Upper lobe of left lung (tissue), 6 donors: ENCODE results near the gene SLC35B4. TPM values are rescaled to one million over a fixed set of nuclear protein-coding genes. Genes with fewer than 3 reads are reported as not detected.

ENCODE experiments used
- ATAC-seq, 2 donors: fragments of 200-7000 bp; cut with Tn5 transposase; one replicate each; pipeline ENCODE4 v1.9.1; 2022; ENCODE audit warnings: mild to moderate bottlenecking in 2 of 2, moderate library complexity in 2 of 2; ENCODE audit not compliant: low FRiP score in 2 of 2
- DNase-seq, 2 donors: peaks; one replicate each; pipeline ENCODE4 v3.0.0-alpha.2; 2019 to 2020
- H3K27ac ChIP-seq, 4 donors: fragments of 200-600 bp; sonication (generic); one replicate each; pipeline ENCODE4 v1.5.1; 2016 to 2019
- H3K27me3 ChIP-seq, 4 donors: fragments of 200-600 bp; sonication (generic); one replicate each; pipeline ENCODE4 v1.5.1; 2017 to 2019
- H3K36me3 ChIP-seq, 4 donors: fragments of 200-600 bp; sonication (generic); one replicate each; pipeline ENCODE4 v1.5.1; 2016 to 2019
- H3K4me1 ChIP-seq, 4 donors: fragments of 200-600 bp; sonication (generic); one replicate each; pipeline ENCODE4 v1.5.1; 2018 to 2019
- H3K4me3 ChIP-seq, 4 donors: fragments of 200-600 bp; sonication (generic); one replicate each; pipeline ENCODE4 v1.5.1; 2017 to 2019; ENCODE audit warnings: mild to moderate bottlenecking in 2 of 4, moderate library complexity in 1 of 4
- H3K9me3 ChIP-seq, 4 donors: fragments of 200-600 bp; sonication (generic); one replicate each; pipeline ENCODE4 v1.5.1; 2018 to 2019
- CTCF ChIP-seq, 6 experiments: fragments of 450-650 bp in 4 of 6; fragments of 200-600 bp in 2 of 6; sonication (generic) in 2 of 6; IDR thresholded peaks; one replicate each; pipeline ENCODE4 v1.5.1; 2016 to 2019; ENCODE audit warnings: antibody characterized with exemption in 6 of 6
- EP300 ChIP-seq, 4 donors: sonication (generic); formaldehyde crosslinking; IDR thresholded peaks; one replicate each; pipeline ENCODE4 v1.5.1; 2017; ENCODE audit warnings: antibody characterized with exemption in 4 of 4, control low read depth in 2 of 4
- POLR2A ChIP-seq, 4 donors: fragments of 450-650 bp; IDR thresholded peaks; one replicate each; pipeline ENCODE4 v1.5.1; 2016 to 2017; ENCODE audit warnings: antibody characterized with exemption in 4 of 4, mild to moderate bottlenecking in 2 of 4
- POLR2AphosphoS5 ChIP-seq, 2 donors: sonication (generic); formaldehyde crosslinking; IDR thresholded peaks; one replicate each; pipeline ENCODE4 v1.5.1; 2017; ENCODE audit warnings: antibody characterized with exemption in 2 of 2
- WGBS, 2 donors: methylation state at CpG; one replicate each; pipeline ENCODE4 v1.1.5; 2017 to 2018; 5-methylcytosine and 5-hydroxymethylcytosine counted together
- total RNA-seq, 6 donors: library from RNA; depleted of rRNA in 4 of 6; stranded (reverse); fragments of >200 nt in 4 of 6; gene quantifications; one replicate each; pipeline versions ENCODE4 v1.1.0 to v1.2.1, GENCODE V29; 2016 to 2021
- donor health status: DM: no; HTN: no; CAD: no; lungs with moderate emphysema.
- donor health status: DM: no; HTN: yes; CAD: no; lungs with severe emphysema.

SLC35B4 gene
- total RNA-seq, 6 donors from 2014 or later: 1.8 to 16.8 (median 11.2) TPM

GRCh38 chr7:134362587-134363483 lies 46.1 kb upstream of the SLC35B4 start:
- 76 to 89% methylated on average over 4 to 8 of the region's 8 CpGs for WGBS, 2 donors
- Histone ChIP-seq H3K27ac (no peak overlapping the region), H3K4me1 (no peaks in the 10 kb centered on the region), H3K9me3 (no peaks in the 10 kb centered on the region), H3K27me3 (no peaks in the 10 kb centered on the region), H3K4me3 (no peak overlapping the region), H3K36me3 (no peaks in the 10 kb centered on the region)
- DNase-seq: no peak
- no peak for TF ChIP-seq POLR2A (IDR thresholded peaks at IDR 0.05)
- TF ChIP-seq POLR2AphosphoS5 (IDR thresholded peaks at IDR 0.05): no peak
- TF ChIP-seq CTCF (IDR thresholded peaks at IDR 0.05): no peak
- no peak for TF ChIP-seq EP300 (IDR thresholded peaks at IDR 0.05)
- ATAC-seq: no peak

- TF ChIP-seq POLR2AphosphoS5 (IDR thresholded peaks at IDR 0.05) (no peak), POLR2A (IDR thresholded peaks at IDR 0.05) (no peak), EP300 (IDR thresholded peaks at IDR 0.05) (no peak), CTCF (IDR thresholded peaks at IDR 0.05) (no peak)
- Histone ChIP-seq H3K36me3 (no peaks in the 10 kb centered on the region), H3K27me3 (no peaks in the 10 kb centered on the region), H3K4me1 (no peaks in the 10 kb centered on the region), H3K27ac (no peak overlapping the region), H3K9me3 (no peaks in the 10 kb centered on the region), H3K4me3 (no peak overlapping the region)
- WGBS, 2 donors: 76 to 84% methylated on average over 5 of the region's 5 CpGs
- DNase-seq: peak in 1 of 2 donors; percentile 9
- no peak for ATAC-seq
These were observed 43.2 kb upstream of the SLC35B4 start for GRCh38 chr7:134359787-134360432.

GRCh38 chr7:134357486-134357885 lies 40.8 kb upstream of the SLC35B4 start:
- H3K4me3 ChIP-seq: no peak overlapping the region
- no peaks in the 10 kb centered on the region for H3K9me3 ChIP-seq
- DNase-seq (no peak), ATAC-seq (no peak)
- WGBS, 2 donors: 87 to 94% methylated on average over 4 of the region's 4 CpGs
- no peaks in the 10 kb centered on the region for H3K4me1 ChIP-seq
- no peak overlapping the region for H3K27ac ChIP-seq
- H3K27me3 ChIP-seq: no peaks in the 10 kb centered on the region
- H3K36me3 ChIP-seq: no peaks in the 10 kb centered on the region
- TF ChIP-seq CTCF (IDR thresholded peaks at IDR 0.05) (no peak), EP300 (IDR thresholded peaks at IDR 0.05) (no peak), POLR2AphosphoS5 (IDR thresholded peaks at IDR 0.05) (no peak), POLR2A (IDR thresholded peaks at IDR 0.05) (no peak)

GRCh38 chr7:134356421-134356936 lies 39.7 kb upstream of the SLC35B4 start:
- WGBS, 2 donors: 84 to 97% methylated on average over 9 of the region's 9 CpGs
- DNase-seq (no peak), ATAC-seq (no peak)
- no peaks in the 10 kb centered on the region for H3K4me1 ChIP-seq
- no peaks in the 10 kb centered on the region for H3K36me3 ChIP-seq
- no peaks in the 10 kb centered on the region for H3K27me3 ChIP-seq
- no peaks in the 10 kb centered on the region for H3K9me3 ChIP-seq
- no peak overlapping the region for H3K4me3 ChIP-seq
- no peak overlapping the region for H3K27ac ChIP-seq
- TF ChIP-seq CTCF (IDR thresholded peaks at IDR 0.05): no peak
- TF ChIP-seq EP300 (IDR thresholded peaks at IDR 0.05): no peak
- TF ChIP-seq POLR2A (IDR thresholded peaks at IDR 0.05): no peak
- no peak for TF ChIP-seq POLR2AphosphoS5 (IDR thresholded peaks at IDR 0.05)
